GM18508 (cell line): ENCODE results near the gene GPSM1.

Source experiments
- ATAC-seq: cut with Tn5 transposase; IDR thresholded peaks from one replicate; pipeline ENCODE4 v1.9.1; 2021; ENCODE audit warnings: moderate number of reproducible peaks; ENCODE audit not compliant: insufficient read depth, unreplicated experiment

The GPSM1 gene, protein sequence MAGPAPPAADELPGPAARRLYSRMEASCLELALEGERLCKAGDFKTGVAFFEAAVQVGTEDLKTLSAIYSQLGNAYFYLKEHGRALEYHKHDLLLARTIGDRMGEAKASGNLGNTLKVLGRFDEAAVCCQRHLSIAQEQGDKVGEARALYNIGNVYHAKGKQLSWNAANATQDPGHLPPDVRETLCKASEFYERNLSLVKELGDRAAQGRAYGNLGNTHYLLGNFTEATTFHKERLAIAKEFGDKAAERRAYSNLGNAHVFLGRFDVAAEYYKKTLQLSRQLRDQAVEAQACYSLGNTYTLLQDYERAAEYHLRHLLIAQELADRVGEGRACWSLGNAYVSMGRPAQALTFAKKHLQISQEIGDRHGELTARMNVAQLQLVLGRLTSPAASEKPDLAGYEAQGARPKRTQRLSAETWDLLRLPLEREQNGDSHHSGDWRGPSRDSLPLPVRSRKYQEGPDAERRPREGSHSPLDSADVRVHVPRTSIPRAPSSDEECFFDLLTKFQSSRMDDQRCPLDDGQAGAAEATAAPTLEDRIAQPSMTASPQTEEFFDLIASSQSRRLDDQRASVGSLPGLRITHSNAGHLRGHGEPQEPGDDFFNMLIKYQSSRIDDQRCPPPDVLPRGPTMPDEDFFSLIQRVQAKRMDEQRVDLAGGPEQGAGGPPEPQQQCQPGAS

DNA sequence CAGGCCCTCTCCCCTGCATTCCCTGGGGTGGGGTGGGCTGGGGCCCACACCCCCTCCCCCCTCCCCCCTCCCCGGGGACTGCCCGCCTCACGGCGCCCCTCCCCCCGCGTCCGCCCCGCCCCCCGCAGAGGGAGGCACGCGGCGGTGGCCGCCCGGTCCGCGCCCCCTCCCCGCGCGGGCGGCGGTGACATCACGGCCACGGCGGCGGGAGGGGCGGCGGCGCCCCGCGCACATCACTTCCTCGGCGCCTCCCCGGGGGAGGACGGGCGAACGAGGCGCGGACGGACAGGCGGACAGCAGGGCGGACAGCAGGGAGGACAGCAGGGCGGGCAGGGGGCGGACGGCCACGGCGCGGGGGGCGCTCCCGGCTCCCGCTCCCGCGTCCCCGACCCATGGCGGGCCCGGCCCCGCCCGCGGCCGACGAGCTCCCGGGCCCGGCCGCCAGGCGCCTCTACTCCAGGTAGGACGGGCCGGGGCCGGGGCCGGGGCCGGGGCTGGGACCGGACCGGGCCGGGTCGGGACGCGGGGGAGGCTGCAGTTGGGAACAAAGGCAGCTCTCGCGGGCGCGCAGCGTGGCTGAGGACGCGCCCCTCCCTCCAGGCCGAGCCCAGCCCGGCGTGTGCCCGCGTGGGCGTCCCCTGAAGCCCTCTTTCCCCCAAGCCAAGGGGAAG is at the start of gene GPSM1:
Gene GPSM1, plus strand, starts transcription at position 236 of the 671 bp plus-strand sequence. Its CDS starts 157 bp downstream, at position 393.
- ATAC-seq = no peak

DNA sequence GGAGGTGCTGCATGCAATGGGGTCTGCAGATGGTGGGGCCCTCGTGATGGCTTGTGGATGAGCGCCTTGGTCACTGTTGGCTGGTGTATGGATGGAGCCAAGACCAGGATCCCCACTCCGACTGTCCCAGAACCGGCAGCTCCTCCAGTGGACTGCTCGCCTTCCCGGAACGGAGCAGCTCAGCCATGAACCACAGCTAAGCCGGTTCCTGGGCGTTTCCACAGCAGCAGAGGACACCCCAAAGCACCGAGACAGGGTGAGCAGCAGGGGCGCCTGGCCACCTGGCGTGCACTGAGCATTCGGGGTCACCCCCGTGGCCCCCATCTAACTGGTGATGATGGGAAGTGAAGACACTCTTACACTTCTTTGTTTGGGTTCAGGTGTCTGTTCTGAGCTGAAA is 49.6 kb upstream of the GPSM1 start:
- no peak for ATAC-seq

DNA sequence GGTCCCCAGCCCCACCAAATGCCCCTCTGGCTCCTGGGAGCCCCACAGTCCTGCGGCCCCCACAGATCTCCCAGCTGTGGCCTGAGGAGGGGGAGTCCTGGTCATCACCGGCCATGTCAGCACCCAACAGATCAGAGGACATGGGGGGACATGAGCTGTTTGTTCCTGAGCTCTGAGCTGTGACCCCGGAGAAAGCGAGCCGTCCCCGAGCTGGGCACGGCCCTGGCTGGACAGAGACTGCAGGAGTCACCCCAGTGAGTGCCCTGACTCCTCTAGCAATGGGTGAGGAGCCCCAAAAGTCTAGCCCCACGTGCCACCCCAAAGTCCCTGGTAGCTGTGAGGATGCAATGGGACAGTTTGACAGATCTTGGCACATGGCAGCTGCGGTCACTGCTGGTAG is 49.1 kb upstream of the GPSM1 start:
- ATAC-seq = no peak

DNA sequence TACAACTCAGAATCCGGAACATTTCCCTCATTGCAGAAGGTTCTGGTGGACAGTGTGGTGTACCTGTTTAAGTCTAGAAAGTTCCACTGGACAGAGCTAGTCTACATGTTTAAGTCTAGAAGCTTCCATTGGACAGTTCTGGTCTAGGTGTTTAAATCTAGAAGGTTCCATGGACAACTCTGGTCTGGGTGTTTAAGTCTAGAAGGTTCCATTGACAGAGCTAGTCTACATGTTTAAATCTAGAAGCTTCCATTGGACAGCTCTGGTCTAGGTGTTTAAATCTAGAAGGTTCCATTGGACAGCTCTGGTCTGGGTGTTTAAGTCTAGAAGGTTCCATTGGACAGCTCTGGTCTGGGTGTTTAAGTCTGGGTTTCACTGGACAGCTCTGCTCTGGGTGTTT is 48.4 kb upstream of the GPSM1 start:
- ATAC-seq = no peak

DNA sequence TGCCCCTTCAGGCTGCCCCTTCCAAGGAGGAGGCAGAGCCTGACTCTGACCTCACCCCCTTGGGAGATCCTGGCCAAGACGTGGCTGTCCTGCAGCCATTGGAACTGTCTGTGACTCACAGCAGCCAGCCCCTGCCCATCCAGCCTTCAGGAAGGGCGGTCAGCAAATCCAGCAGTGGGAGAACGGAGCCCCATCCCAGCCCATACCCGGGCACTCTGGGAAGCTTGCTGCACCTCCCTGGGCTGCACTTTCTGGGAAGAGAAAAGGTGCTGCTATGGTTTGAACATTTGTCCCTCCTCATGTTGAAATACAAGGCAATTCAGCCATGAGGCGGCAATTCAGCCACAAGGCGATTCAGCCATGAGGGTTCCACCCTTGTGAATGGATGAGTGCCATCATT is 47.9 kb upstream of the GPSM1 start:
- ATAC-seq = no peak

DNA sequence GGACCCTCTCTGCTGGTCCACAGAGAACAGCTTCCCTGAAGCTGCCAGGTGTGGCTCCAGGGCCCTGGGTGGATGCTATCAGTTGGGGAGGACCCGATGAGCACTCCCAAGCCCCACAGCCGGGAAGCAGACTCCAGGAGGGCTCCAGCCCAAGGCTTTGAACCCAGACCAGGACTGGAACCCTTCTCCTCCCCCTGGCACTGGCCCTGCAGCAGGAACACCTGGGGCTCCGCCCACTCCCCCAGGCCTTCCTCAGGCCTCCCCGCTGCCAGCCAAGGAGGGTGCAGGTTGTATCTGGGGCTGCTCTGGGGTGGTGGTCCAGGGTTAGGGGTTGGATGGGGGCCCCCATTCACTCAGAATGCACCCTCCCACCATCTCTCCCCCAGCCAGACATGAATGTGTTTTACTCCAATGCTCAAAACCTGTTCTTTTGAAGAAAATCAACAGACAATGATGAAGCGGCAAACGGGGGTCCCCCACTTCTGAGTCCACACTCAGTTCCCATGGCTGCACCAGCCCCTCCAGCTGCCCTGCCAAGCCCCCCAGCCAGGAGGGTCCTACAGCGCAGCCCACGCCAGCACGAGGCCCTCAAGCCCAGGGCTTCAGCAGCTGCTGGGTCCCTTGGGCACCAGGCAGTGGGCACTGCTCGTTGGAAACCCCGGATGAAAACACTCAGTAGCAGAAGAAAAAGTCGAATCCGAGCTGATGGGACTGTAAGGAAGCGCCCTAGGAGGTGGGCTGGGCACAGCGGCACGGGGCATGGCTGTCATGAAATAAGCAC is 46.6 kb upstream of the GPSM1 start:
- ATAC-seq = no peak

DNA sequence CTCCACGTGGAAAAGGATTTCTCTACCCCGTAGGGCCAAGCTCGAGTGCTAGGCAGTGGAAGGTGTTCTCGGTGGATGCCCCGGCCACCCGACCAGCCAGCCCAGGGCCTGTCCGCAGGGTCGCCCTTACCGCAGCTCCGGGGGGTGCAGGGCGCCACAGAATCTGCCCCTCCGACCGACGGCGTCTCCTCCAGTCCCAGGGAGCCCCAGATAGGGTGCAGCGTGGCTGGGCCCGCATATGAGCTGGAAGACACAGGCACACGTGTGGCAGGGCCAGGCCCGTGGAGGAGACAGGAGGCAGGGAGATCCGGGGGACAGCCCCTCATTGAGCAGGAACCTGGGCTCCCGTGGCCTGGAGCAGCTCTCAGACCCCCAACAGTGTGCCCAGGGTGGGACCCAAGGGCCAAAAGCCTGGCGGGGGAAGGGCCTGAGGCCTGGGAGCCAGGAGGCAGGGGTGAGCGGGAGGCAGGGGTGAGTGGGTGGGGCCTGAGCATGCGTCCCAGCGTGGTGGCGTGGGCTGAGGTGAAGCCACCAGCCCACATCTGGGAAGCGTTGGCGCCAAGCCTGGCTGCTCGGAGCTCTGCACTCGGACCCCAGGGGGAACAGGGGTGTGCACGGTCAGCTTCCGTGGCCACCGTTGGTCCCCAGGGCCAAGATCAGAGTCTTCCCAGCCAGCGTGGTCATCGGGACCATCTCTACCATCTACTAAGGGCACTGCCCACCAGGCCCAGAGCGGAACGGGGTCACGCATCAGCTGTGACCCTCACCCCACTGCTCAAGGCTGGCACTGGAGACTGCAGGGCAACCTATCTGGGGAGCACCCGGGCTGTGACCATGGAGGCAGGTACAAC is 45.7 kb upstream of the GPSM1 start:
- no peak for ATAC-seq

DNA sequence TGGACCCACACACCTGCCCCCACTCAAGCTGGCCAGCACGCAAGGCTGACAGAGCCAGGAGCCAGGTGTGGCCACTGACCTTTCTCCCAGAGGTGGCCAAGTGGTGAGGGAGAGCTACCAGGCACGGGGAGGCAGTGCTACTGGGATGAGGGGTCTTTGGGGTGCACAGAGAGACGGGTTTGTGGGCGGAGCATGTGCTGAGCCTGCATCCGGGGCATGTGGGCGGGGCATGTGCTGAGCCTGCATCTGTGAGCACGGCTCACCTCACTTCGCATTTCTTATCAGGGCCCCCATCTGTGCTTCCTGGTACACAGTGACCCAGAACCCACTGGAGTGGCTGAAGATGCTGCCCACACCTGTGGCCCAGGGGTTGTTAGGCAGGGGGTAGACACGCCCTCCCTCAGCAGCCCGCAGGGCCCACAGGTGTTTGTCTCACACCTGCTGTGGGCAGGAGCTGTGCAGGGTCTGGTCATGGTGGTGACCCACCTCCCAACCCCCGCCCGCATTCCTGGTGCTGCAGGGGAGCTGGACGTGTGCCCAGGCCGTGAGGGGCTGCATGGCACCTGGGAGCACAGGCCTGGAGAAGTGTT is 45.0 kb upstream of the GPSM1 start:
- no peak for ATAC-seq

DNA sequence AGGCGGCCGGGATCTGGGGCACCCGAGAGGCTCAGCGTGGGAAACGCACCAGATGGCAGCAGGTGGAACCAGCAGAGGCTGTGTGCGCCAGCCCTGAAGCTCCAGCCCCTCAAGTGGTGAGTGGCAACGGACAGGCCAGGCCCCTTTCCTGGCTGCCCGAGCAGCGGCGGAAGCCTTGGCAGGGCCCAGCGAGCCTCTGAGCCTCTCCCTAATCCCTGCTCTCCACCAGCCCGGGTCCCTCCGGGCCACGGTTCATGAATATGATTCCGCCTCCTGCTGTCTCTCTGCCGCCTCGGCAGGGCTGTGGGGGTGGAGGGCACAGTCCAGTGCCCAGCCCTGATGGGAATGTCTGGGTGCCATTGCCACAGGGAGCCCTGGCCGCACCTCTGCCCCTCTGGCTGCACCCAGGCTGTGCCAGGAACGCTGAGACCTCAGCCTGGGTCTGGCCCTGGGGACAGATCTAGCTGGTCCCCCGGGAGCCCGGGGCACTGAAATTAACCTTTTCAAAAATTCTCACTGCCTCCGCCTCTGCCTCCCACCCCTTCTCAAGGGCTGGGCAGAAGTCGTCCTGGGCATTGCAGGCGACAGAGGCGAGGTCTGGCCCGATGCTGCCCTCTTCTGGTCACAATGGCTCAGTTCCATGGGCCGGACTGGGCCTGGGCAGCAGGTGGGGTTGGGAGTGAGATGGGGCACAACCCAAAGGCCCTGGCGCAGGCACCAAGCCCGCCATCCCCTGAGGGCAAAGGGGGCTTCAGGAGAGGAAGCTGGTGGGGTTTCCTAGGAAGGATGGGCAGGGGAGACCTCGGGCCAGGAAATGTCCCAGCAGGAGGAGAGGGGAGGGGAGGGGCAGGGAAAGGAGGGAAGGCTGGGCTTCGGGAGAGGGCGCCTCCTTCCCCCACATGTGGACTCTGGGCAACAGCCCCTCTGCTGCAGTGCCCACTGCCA is 43.8 kb upstream of the GPSM1 start:
- ATAC-seq = no peak

DNA sequence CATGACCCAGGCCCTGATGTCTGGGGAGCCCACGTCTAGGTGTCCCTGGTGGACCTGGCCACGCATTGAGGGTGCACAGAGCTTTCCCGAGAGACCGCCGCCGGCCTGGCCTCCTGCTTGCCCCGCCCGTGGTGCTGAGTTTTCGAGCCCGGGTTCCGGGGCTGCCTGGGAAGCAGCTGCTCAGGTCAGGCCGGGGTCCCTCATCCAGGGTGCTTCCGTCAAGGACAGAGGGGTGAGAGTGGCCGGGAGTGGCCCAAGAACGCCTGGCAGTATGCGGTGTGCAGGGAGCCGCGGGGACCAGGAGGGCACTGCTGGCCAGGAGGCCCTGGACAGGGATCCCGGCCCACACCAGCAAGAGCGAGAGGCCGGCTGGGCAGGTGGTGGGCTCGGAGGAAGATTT is 43.0 kb upstream of the GPSM1 start:
- ATAC-seq = no peak

DNA sequence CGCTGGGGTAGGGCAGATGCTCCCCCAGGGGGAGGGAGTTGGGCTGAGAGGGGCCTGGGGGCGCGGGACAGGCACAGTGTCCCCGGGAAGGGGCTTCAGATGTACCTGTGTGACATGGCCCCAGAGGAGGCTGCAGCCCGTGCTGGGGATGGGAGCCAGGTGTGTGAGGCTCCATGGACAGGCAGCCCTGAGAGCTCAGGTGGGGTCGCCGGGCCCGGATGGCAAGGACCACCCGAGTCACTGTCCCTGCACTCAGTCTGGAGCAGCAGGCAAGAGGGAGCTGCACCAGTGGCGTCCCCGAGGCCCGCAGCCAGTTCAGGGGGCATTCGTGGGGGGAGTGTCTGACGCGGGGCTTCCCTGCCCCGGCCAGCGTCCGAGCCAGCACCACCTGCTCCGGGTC is 42.4 kb upstream of the GPSM1 start:
- ATAC-seq = no peak

DNA sequence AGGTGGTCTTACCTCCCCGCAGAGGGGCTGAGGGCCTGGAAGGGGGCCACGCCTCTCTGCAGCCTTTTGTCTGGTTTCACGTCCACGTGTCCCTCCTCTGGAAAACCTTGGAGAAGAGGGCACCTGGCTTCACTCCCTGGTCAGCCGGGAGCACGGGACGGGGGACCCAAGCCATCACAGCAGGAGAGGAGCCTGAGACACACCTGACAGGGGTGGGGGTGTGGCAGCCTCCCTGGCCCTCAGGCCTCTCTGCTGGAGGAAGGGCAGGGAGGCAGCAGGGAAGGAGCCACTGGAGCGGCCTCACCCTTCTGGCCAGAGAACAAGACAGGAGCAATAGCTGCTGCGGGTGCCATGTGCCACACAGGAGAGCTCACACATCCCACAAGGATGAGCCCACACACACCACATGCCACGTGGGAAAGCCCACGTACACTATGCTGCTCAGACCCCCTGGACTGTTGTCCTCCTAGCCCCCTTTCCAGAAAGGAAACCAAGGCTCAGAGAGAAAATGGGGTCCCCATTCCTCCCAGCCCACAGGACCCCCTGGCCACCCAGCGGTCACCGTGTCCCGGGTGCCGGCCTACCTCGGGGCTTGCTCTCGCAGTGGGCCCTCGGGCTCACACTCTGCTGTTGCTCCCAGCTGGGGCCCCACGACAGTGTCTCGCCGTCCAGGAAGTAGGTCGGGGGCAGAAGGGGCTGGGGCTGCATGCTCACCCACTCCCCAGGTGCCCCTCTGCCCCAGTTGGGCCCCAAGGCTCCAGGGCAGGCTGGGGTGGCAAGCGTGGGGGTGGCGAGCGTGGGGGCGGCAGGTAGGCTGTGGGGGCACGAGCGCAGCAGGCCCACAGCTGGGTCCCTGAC is 41.6 kb upstream of the GPSM1 start:
- no peak for ATAC-seq

DNA sequence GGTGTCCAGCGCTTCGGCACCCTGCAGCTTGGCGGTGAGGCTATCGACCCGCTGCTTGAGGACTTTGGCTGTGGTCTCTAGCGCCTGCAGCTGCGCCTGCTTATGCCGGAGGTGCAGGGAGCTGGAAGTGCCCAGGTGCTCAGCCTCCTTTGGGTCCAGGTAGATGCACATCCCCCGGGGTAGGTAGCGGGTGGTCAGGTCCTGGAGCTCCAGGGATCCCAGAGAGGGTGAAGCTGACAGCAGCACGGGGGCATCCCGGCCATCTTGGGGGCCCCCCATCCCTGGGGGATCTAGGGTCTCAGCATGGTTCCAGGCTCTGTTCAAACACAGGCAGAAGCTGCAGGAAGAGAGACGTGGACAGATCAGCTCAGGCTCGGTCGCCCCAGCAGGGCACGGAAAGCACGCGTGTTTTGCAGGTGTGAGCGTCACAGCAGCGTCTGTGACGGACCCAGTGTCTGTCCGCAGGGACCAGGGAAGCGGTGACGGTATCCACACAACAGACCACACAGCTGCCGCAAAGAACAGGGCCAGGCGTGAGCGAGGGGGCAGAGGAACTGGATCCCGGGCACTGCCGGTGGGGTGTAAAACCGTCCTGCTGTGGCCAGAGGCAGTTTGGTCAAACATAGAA is 40.9 kb upstream of the GPSM1 start:
- no peak for ATAC-seq

DNA sequence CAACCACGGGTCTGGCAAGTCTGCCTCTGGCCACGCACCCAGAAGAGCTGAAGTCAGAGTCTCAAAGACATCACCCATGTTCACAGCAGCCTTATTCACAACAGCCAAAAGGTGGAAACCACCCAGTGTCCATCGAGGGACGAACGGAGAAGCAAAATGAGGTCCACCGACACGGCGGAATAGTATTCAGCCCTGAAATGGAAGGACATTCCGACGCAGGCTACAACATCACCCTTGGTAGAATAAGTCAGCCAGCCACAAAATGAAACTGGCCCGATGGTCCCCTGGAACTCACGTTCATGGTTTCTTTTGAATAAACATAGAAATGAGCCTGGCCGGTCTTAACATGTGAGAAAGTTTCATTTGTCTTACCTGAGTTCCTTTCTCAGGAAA is 40.4 kb upstream of the GPSM1 start:
- ATAC-seq = no peak

DNA sequence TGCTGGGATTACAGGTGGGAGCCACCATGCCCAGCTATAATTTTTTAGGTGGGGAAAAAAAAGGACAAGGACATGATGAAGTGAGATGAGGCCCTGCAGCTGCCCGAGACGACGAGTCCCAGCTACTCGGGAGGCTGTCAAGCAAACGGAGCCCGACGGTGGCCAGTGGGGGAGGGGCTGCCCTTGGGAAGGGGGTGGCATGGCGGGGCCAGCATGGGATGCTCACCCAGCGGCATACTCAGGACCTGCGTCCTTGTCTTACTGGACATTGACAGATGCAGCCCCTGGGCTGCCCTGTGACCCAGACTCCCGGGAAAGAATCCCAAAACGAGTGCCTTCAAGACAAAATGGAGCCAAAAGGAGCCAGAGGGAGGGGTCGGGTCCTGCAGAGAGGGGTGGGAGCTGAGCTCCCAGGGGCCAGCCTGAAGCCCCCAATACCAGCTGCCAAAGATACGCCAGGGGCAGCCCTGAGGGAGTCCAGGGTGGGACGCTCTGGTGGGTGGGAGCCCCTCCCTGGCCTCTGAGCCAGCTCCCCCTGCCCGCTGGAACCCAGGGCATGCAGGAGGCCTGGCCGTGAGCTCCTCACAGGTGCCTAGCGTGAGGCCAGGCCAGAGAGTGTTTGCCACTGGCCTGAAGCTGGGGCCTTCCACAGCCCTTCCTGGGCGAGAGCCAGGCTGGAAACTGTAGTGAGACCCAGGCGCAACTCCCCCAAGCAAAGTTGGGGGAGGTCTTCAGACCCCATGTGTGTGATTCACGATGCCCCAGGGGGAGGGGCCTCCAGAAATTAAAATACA is 39.2 kb upstream of the GPSM1 start:
- ATAC-seq = no peak
